IPS DF 4.7 (cell line): Measurements from ENCODE around the gene MTHFD2.
"Not testable (repeated sequence)": the region's sequence is repeated elsewhere in the genome, so short reads cannot be mapped to it uniquely, and the experiment has no call there.

Source experiments
- DNase-seq: peaks from one replicate; pipeline ENCODE4 v3.0.0-alpha.2; 2013; ENCODE audit warnings: low spot score; ENCODE audit errors: extremely low read depth

Gene MTHFD2

DNA sequence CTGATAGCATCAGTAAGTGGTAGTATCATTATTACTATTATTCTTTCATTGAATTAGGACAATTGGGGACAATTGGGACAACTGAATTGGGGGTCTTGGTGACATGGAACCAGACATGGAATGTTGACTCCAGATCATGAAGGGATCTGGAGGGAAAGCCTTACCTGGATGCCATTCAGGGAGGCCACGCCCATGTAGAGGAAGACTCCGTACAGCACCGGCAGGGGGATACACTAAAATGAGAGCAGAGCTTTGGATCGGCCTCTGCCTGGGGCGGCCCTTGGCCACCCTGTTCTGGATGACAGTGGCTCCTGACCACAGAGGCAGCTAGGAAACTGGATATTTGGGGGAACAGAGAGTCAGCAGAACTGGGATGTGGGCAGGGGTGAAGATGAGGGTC lies 29.2 kb downstream of the MTHFD2 start:
- DNase-seq, result no peak

DNA sequence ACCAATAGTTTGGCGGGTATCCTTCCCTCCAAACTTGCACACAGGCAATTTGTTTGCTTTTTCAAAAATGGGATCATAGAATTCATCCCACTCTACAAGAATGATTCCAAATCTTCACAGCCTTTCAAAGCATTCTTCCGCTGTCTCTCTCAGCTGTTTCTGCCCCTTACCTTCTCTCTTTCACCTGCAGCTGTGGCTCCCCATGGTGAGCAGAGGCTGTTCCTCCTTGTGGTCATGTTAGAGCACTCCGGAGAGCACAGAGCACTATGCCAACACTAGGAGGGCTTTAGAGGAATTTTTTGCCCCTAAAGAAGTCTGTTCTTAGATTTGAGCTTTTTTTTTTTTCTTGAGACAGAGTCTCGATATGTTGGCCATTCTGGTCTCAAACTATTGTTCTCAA lies 30.4 kb downstream of the MTHFD2 start:
- no peak for DNase-seq

DNA sequence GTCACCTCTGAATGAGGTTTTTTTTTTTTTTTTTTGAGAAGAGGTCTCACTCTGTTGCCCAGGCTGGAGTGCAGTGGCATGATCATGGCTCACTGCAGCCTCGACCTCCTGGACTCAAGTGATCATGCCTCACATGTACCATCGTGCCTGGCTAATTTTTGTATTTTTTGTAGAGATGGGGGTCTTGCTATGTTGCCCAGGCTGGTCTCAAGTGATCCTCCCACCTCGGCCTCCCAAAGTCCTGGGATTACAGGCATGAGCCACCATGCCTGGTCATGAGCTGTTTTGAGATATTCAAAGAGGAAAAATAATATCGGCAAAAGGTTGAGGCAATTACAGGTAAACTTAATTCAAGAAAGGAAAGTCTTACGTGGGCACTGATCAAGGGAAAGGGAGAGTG lies 31.4 kb downstream of the MTHFD2 start:
- not testable (repeated sequence) for DNase-seq

DNA sequence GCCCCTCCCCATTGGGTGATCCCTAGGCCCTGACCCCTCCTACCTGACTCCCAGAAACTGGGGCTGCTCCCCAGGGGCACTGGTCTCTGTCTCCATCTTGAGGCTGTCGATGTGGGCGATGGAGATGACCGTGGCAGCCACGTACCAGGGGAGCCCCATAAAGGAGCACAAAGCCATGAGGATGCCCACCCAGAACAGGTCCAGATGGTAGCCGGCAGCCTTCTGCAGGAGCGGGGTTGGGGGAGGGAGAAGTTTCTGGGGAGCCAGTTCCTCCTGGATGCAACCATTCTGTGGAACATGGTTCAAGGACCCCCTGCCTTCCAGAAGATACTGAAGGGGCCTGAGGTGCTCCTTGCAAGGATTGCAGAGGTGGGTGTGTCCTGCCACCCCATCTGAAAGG lies 34.0 kb downstream of the MTHFD2 start:
- no peak for DNase-seq

DNA sequence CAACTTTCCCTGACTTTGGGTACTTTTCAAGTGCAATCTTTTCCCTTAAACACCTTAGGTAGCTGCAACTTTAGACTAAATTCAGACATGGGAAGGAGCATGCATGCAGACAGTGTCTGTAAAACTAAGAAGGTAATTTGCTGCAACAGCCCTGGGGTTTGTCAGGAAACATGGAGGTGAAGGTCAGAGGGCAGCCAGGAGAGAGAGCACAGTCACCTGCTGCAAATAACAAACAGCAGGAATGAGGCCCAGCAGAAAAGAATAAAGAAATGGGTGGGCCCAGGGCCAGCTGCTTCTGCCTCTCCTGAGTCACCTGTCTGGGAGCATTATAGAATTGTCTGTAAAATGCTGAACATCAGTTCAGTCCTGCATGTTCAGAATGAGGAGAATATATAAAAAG lies 35.2 kb downstream of the MTHFD2 start:
- DNase-seq, result no peak

DNA sequence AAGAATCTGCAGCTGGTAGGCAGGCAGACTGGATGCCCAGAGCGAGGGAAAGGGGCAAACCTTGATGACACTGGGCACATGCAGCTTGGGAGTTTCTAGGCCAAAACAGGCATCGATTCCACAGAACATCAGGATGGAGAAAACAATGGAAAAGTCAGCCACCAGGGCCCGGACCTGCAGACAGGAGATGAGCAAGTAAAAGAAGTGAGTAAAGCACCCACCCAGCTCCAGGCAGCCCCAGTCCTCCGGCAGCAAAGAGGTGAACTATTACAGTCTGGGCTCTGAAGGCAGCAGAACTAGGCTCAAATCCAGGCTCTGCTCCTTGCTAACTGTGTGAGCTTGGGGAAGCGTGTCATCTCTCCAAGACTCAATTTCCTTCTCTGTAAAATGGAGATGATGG lies 36.6 kb downstream of the MTHFD2 start:
- no peak for DNase-seq

DNA sequence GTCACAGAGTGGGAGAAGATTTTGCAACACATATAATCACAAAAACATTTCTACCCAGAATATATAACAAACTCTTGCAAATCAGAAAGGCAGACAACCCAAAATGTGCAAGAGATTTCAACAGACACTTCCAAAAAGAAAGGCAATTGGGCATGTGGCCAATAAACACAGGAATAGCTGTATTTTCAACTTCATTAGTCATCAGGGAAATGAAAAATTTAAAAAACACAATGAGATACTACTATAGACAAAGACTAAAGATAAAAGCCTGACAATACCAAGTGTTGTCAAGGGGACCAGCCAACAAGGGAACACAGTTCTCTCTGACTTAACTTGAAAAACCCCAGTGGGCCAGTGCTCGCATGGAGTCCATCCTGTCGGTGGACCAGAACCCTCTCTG lies 40.5 kb downstream of the MTHFD2 start:
- DNase-seq, result no peak

DNA sequence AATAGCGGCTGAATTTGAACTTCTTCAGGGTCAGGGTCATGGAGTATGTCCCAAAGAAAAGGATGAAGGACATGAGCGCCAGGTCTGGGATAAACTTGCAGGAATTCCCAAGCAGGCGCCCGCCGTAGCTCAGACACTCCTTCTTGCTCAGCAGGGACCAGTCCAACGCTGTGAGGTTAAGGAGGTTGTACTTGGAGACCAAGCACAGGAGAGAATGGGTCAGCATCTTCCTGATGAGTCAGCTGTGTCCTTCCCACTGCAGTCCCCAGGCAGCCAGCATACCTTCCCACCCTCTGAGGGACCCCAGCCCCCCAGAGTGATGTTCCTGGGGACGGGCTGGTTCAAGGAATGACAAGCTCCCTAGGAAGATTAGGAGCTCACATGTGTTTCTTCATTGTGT lies 40.9 kb downstream of the MTHFD2 start:
- no peak for DNase-seq

DNA sequence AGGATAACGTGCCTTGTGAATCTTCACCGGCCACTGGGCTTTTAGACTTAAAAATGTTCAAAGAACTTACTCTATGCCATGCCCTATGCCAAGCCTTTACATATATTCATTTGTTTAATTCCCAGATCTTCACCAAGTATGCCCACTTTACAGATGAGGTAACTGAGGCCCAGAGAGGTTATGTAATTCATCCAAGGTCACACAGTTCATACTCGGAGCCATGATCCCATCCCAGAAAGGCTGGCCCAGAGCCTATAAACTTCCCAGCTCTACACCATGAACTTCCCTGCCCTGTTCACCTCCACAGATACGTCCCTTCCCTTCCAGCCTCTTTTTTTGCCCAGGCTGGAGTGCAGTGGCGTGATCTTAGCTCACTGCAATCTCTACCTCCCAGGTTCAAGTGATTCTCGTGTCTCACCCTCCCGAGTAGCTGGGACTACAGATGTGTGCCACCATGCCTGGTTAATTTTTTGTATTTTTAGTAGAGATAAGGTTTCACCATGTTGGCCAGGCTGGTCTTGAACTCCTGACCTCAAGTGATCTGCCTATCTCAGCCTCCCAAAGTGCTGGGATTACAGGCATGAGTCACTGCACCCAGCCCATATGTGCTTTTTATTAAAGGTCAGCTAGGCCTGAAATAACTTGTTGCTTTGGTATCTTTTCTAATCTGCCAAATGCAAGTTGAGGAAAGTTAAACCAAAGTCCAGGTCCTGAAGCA lies 44.1 kb downstream of the MTHFD2 start:
- DNase-seq, result no peak

DNA sequence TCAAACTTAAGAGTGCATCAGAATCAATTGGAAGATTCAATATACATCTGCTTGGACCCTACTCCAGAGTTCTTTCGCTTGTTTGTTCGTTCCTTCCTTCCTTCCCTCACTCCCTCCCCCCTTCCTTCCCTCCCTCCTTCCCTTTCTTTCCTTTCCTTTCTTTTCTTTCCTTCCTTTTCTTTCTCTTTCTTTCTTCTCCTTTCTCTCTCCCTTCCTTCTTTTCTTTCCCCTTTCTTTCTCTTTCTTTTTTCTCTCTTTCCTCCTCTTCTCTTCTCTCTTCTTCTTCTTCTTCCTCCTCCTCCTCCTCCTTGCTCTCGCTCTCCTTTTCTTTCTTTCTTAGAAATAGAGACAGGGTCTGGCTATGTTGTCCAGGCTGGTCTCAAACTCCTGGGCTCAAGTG lies 45.9 kb downstream of the MTHFD2 start:
- DNase-seq, result no peak

DNA sequence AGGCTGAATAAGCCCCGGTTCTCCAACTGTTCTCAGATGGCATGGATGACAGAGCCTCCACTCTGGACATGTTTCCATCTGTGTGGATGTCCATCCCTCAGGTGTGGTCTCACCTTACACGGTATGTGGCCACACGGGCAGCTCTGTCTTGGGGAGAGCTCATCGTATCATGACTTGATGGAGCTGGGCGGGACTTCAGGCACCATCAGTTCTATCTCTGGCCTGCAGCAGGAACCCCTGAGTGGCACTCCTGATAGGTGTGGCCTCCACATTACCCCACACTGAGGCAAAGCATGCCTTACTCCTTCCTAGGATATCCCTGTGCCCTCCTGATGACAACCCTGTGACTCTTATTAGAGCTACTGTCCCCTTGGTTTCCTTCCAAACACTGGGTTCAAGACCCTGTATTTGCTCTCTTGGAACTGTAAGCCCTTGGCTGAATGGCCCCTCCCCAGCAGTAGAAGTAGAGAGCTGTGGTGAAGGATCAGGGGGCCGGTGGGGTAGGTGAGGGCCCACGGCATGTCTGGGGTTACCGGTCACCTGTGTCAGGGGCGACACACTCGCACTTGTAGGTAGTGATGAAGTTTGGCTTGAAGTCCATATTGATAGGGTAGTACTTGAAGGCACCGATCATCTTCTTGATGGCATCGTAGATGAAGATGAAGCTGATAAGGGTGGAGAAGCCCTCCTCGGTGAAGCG lies 48.2 kb downstream of the MTHFD2 start:
- no peak for DNase-seq

DNA sequence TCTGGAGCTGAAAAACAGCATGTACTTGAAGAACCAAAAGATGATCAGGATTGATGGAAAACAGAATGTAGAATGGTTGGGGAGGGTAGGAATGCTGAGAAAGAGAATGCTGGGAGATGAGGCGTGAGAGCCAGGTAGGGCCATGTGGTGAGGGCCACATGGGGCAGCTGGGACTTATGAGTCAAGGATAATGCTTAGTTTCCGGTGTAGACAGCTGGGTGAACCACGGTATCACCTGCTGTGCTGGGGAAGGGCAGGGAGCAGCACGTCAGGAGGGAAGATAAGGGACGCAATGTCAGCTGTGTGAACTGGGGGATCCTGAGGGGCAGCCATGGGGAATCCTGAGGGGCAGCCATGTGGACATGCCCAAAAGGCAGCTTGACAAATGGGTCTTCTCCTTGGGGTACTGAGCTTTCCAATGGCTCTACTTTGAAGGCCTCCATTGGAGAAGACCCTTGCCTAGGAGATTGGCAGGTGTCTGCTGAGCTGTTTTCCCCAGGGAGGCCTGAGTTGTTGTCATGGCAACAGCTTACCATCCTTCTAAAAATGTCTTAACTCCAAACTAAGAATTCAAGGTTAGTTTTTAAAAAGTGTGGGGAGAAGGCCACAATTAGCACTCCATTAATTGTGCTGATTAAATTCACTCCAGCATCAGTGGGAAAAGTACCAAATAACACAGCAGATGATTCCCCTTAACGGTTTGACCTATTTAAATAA lies 51.1 kb downstream of the MTHFD2 start:
- DNase-seq, result no peak

DNA sequence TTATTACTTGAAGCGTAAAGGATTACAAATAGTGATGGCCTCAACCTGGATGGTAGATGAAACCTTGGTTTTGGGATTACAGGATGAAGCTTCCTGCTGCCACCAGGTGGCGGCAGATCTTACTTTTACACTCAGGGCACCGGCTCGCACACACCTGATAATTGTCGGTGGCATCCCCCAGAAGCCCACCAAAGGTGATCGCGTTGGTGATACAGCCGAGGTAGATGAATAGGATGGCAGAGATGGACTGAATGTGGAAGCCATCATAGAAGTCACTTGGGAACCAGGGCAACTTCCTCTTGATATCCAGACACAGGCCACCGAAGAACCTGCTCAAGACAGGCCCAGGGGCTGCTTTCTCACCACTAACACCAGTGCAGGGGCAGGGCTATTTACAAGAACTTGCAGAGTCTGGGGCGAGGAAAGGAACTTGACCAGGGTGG lies 51.8 kb downstream of the MTHFD2 start:
- no peak for DNase-seq

DNA sequence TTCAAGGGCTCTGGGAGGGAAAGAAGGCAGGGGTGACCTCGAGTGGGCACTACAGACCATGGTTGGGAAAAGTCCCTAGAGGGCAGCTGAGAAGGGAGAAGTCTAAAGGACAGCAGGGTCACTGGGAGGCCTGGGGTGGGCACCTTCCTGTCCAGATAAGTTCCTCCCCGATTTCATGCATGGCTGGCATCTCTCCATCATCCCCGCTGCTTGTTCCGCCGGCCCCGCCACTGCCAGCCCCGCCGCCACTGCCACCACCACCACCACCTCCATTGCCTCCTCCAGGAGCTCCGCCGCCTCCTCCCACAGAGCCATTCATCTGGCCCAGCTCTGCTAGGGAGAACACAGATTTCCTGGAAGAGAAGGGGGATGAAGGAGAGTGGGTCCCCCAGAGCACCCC lies 53.6 kb downstream of the MTHFD2 start:
- DNase-seq, result no peak

DNA sequence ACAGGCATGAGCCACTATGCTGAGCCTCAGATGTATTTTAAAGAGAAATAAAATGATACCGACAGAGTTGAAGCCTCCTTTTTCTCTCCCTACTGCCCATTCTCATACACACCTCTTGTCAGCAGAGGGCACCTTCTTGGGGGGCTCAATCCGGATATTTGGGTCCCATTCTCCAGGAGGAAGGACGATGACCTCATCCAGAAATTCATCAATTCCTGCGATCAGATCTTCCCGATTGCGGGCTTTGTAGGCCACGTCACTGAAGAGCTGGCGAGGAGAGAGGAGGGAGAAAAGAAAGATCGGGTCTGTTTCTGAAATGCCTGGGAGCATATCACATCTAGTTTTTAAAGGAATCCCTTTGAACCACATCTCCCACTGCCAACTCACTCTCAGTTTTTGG lies 54.4 kb downstream of the MTHFD2 start:
- no peak for DNase-seq

DNA sequence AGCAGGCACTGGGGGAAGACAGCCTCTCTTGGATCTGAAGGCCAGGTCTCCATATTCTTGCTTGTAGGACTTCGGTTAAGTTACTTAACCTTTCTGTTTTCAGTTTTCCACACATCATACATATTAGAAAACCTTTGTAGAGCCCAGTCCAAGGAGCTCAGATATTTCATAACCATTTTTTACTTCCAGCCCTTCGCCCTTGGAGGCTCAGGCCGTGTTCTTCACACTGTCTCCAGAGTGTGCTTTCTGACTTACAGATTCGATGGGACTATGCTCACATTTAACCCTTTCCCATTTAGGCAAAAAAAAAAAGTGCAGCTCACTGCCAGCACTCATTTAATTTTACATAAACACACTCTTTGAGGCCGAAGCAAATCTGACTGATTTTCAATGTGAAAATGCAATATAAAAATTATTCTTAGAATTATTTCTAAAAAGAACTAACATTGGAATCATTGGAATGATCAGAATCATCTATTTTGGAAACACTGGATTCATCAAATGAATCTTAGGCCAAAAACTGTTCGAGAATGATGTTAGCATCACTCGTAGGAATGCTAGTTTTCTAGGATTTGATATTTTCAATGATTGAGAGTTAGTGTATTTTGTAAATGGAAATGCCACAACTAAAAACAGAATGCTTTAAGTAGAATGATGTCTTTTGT lies 55.0 kb downstream of the MTHFD2 start:
- DNase-seq, result no peak

DNA sequence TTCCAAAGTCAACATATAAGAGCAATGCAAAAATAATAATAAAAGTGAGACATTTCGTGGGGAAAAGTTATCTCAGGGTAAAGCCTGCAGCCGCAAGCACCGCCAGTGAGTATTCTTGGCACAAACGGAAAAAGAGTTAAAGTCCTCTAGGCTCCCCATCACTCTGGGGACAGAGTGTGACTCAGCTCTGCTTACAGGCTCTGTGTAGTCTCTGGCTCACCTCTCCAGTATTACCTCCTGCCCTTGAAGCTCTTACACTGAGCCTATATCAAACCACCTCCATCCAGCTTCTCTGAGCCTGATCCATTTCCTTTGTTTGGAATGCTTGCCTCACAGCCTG lies 55.5 kb downstream of the MTHFD2 start:
- DNase-seq, result no peak

DNA sequence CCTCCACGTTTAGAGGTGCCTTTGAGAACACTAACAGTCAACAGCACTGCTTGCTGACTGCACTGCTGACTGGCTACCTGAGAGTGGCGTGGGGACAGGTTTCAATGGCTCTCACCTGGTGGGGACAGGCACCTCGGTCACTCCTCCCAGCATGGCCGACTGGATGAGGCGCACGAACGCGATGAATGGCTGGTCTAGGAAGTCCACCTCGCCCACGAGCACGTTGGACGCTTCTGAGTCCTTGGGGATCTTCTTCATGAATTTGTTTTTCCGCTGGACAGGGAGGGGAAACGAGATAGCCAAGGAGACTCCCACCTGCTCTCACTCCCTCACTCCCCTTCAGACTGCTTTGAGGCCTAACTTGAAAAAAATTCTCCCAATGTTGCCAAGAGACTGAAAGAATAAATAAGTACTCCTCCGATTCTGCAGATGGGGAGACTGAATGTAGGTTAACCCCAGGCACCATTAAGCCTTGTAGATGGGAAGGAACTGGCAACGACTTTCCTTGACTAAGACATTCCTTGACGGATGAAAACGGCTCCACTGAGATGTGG lies 57.3 kb downstream of the MTHFD2 start:
- DNase-seq, result no peak

DNA sequence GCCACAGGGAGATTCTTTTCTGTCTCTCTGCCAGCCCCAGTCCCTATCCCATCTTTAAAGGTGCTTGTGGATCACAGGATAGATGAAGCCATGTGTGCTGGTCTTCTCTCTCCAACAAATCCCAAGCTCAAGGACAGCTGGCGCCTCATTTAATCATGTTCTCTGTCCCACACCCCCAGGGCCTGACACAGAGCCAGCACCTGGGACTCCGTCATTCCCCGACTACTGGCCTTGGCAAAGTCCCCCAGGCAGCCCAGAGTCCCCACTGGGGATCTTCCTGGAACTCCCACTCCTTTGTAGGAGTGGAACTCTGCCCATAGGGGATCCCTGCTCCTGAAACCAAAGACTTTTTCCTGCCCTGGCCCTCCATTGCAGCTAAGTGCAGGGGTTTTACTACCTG lies 60.8 kb downstream of the MTHFD2 start:
- no peak for DNase-seq

DNA sequence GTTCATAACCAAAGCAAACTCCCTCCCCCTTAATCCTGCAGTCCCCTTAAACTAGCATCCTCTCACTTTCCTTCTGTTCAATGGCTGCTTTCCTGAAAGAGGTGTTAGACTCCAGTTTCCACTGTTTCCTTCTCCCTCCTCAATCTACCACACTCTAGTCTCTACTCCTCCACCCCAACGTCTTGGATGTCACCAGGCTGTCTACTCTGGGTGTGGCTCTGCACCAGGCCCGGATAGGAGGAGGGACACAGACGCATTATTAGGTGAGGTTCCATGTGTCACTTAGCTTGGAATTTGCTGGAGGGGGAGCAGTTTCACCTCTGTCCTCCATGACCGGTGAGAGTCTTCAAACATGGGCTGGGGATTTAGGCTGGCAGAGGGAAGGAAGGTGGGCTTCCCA lies 61.3 kb downstream of the MTHFD2 start:
- no peak for DNase-seq

DNA sequence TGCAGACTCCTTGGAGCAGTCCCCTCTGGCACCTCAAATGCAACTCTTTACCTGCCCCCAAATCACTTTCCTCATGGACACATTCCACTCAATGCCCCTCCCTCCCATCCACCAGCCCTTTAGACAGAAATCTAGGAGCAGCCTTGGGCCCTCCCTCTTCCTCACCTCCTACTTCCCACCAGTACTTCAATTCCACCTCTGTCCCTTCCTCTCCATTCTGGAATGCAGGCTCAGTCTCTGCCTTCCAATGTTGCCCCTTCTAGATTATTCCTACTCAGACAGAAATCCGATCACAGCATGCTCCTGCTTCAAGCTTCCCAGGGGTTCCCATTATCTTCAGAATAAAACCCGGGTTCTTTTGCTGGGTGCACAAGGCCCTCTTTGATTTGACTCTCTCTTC lies 62.1 kb downstream of the MTHFD2 start:
- no peak for DNase-seq
